Measurements from ENCODE around the gene LANCL3. TPM values are rescaled to one million over a fixed set of nuclear protein-coding genes. Genes with fewer than 3 reads are reported as not detected.

LANCL3 gene
- total RNA-seq, 4 donors from 2014 or later: 0.80 to 6.6 (median 4.7) TPM

- in situ Hi-C loops (cut with MboI; ENCODE audit: low pct_ligation_motif_present in 1 of 4, low pct_unique_long_range_greater_than_20kb in 1 of 4, low sequenced_read_pairs in 3 of 4): no loop called here
- Histone ChIP-seq H3K9me3 (no peaks in the 10 kb centered on the region), H3K4me3 (no peak overlapping the region), H3K27ac (no peak overlapping the region), H3K4me1 (no peaks in the 10 kb centered on the region), H3K36me3 (no peaks in the 10 kb centered on the region), H3K27me3 (no peaks in the 10 kb centered on the region)
- TF ChIP-seq EP300 (IDR thresholded peaks at IDR 0.05; ENCODE audit: low read depth) (no peak), POLR2AphosphoS5 (IDR thresholded peaks at IDR 0.05) (no peak), POLR2A (IDR thresholded peaks at IDR 0.05) (no peak)
- TF ChIP-seq, protein P1, sequence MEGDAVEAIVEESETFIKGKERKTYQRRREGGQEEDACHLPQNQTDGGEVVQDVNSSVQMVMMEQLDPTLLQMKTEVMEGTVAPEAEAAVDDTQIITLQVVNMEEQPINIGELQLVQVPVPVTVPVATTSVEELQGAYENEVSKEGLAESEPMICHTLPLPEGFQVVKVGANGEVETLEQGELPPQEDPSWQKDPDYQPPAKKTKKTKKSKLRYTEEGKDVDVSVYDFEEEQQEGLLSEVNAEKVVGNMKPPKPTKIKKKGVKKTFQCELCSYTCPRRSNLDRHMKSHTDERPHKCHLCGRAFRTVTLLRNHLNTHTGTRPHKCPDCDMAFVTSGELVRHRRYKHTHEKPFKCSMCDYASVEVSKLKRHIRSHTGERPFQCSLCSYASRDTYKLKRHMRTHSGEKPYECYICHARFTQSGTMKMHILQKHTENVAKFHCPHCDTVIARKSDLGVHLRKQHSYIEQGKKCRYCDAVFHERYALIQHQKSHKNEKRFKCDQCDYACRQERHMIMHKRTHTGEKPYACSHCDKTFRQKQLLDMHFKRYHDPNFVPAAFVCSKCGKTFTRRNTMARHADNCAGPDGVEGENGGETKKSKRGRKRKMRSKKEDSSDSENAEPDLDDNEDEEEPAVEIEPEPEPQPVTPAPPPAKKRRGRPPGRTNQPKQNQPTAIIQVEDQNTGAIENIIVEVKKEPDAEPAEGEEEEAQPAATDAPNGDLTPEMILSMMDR (IDR thresholded peaks at IDR 0.05): no peak
- intact Hi-C loops (cut with DNase I; ENCODE audit: low total_unique reads): no loop called here
- 83 to 88% methylated on average over 2 to 8 of the region's 8 CpGs for WGBS, 2 donors (ENCODE audit: low coverage in 1 of 2)
- no peak for DNase-seq
These were observed 81.2 kb downstream of the LANCL3 start for GRCh38 chrX:37652589-37653231.

- TF ChIP-seq, protein P1 (IDR thresholded peaks at IDR 0.05): no peak
- TF ChIP-seq EP300 (IDR thresholded peaks at IDR 0.05; ENCODE audit: low read depth): no peak
- no peak for TF ChIP-seq POLR2A (IDR thresholded peaks at IDR 0.05)
- TF ChIP-seq POLR2AphosphoS5 (IDR thresholded peaks at IDR 0.05): no peak
- H3K36me3 ChIP-seq: no peaks in the 10 kb centered on the region
- intact Hi-C loops (cut with DNase I; ENCODE audit: low total_unique reads) (no loop called here), in situ Hi-C loops (cut with MboI; ENCODE audit: low pct_ligation_motif_present in 1 of 4, low pct_unique_long_range_greater_than_20kb in 1 of 4, low sequenced_read_pairs in 3 of 4) (no loop called here)
- no peaks in the 10 kb centered on the region for H3K4me1 ChIP-seq
- no peak for DNase-seq
- WGBS, 2 donors (ENCODE audit: low coverage in 1 of 2): 80 to 100% methylated on average over 1 of the region's 1 CpG
- no peaks in the 10 kb centered on the region for H3K27me3 ChIP-seq
- no peaks in the 10 kb centered on the region for H3K9me3 ChIP-seq
- H3K27ac ChIP-seq: no peak overlapping the region
- no peak overlapping the region for H3K4me3 ChIP-seq
These were observed 82.1 kb downstream of the LANCL3 start for GRCh38 chrX:37653397-37654085.

GRCh38 chrX:37658343-37659030 is 87.0 kb downstream of the LANCL3 start:
- Histone ChIP-seq H3K27me3 (no peaks in the 10 kb centered on the region), H3K36me3 (no peaks in the 10 kb centered on the region), H3K9me3 (no peaks in the 10 kb centered on the region), H3K4me3 (no peak overlapping the region), H3K4me1 (no peaks in the 10 kb centered on the region), H3K27ac (no peak overlapping the region)
- TF ChIP-seq, protein P1 (IDR thresholded peaks at IDR 0.05): no peak
- TF ChIP-seq EP300 (IDR thresholded peaks at IDR 0.05; ENCODE audit: low read depth) (no peak), POLR2A (IDR thresholded peaks at IDR 0.05) (no peak), POLR2AphosphoS5 (IDR thresholded peaks at IDR 0.05) (no peak)
- 66 to 92% methylated on average over 3 to 4 of the region's 4 CpGs for WGBS, 2 donors (ENCODE audit: low coverage in 1 of 2)
- no peak for DNase-seq
- in situ Hi-C loops (cut with MboI; ENCODE audit: low pct_ligation_motif_present in 1 of 4, low pct_unique_long_range_greater_than_20kb in 1 of 4, low sequenced_read_pairs in 3 of 4) (no loop called here), intact Hi-C loops (cut with DNase I; ENCODE audit: low total_unique reads) (no loop called here)

DNA sequence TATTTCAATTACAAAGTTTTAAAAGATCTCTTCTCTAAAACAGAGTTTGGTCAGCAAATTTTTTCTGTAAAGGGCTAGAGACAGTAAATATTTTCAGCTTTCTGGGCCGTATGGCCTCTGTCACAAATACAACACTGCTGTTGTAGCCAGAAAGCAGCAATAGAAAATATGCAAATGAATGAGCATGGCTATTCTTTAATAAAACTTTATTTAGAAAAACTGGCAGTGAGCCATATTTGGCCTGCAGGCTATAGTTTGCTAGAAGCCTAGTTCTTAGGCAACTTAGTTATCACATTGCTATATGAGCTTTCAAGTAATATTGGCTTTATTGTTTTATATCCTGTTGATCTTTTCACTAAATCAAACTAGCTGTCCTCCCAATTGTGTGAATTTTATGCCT is 87.6 kb downstream of the LANCL3 start:
- Histone ChIP-seq H3K4me3 (no peak overlapping the region), H3K4me1 (no peaks in the 10 kb centered on the region), H3K9me3 (no peaks in the 10 kb centered on the region), H3K27me3 (no peaks in the 10 kb centered on the region), H3K27ac (no peak overlapping the region), H3K36me3 (no peaks in the 10 kb centered on the region)
- DNase-seq: no peak
- WGBS, 2 donors (ENCODE audit: low coverage in 1 of 2): 80 to 86% methylated on average over 1 of the region's 1 CpG
- TF ChIP-seq EP300 (IDR thresholded peaks at IDR 0.05; ENCODE audit: low read depth) (no peak), POLR2AphosphoS5 (IDR thresholded peaks at IDR 0.05) (no peak), POLR2A (IDR thresholded peaks at IDR 0.05) (no peak)
- TF ChIP-seq, protein P1 (IDR thresholded peaks at IDR 0.05): no peak
- intact Hi-C loops (cut with DNase I; ENCODE audit: low total_unique reads) (no loop called here), in situ Hi-C loops (cut with MboI; ENCODE audit: low pct_ligation_motif_present in 1 of 4, low pct_unique_long_range_greater_than_20kb in 1 of 4, low sequenced_read_pairs in 3 of 4) (no loop called here)
